ENCODE results near the gene NFIX.

The NFIX gene

DNA sequence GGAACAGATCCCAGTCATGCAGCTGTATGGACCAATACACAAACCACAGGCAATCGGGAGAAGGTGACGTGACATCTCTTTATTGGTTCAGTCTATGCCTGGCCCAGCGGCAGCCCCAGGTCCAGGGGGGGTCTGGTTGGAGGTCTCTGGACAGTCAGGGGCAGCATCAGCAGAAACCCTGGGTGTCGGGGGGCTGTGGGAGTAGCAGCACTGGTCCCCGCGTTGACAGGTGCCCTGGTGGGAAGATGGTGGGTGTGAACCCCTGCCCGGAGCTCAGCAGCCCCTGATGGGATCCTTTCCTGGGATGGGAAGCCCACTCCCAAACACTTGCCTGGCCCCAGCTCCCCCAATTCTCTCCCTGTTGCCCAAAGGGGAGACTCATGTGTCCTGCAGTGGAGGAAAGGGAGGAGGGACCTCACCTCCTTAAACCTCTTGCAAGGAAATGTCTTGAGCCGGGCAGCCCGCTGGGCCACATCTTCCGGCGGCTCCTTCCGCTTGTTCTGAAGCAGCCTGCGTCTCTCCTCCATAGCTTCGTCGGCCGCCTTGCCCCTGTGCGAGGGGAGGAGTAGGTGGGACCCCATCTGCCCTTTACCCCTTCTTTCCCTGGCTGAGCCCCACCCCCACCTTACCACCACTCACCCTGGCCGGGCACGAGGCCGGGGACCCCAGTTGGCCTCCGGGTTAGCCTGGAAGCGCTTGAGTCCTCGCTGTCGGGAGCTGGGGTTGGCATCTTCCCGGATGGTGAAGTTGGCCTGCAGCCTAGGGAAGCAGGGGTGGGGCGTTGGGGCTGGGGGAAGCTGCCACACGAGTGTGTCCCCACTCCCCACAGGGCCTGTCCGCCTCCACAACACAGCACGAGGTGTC is 109.8 kb downstream of the NFIX start:
- no peak for DNase-seq

DNA sequence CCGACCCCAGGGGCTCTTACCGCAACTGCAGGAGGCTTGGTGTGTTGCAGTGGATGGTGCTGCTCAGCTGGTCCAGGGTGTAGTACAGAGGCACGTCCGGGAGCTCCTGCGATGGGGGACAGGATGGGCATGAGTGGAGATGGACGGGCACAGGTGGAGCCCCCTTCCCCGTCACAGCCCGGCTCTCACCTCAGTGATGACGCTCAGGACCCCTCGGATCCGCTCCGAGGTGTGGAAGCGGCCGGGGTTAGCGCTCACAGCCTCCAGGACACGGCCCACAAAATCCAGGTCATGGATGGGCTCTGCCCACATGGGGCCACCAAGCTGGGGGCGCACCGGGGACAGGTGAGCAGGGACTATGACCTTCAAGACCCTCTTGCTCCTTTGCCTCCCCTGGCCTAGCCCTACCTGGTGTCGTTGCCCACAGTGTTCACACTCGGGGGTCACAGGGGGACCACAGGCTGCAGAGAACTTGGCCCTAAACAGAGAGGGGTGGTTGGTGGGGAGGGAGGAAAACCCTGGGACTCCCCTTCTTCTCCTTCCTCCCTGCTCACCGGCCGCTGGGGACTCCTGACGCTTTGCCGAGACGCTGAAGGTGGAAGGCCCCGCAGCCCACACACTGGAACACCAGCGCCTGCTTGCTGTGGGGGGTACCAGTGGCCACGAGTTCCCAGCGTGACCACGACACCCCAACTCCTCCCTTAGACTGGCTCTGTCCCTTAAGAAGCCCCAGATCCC is 114.3 kb downstream of the NFIX start:
- no peak for DNase-seq

DNA sequence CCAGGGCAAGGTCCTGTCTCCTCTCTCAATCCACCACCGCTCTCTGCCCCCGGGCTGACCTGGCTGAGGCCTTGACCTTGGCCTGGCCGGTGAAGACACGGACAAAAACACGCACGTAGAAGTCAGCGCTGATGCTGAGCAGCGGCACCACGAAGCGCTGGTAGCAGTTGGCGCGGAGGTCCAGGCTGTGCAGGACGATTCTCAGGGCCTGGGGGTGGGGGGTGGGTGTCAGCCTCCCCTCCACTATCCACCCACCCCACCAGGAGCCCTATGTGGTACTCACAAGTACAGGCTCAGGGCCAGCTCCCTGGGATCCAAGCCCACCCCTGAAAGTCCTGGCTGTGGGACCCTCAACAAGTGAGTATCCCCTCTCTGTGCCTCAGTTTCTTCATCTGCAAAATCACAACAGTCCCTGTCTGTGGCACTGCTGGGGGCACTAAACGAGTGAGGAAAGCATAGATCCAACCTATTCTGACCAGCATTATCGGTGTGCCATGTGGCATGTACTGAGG is 114.9 kb downstream of the NFIX start:
- DNase-seq = no peak

DNA sequence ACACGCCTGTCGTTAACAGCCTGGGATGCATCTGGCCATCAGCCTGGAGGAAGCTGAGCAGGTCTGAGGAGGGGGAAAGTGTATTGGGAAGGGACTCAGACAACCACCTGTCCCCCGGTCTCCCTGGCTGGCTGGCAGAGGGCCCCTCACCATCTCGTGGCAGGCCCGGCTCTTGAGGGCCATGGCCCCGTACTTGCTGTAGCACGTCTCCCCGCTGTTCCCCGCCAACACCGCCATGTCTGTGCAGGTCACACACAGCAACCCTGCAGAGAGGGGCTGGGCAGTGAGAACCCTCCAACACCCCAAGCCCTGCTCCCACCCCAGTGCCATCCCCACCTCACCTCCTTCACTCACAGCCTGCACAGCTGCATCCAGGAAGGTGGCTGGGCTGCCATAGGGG is 117.3 kb downstream of the NFIX start:
- DNase-seq = no peak

DNA sequence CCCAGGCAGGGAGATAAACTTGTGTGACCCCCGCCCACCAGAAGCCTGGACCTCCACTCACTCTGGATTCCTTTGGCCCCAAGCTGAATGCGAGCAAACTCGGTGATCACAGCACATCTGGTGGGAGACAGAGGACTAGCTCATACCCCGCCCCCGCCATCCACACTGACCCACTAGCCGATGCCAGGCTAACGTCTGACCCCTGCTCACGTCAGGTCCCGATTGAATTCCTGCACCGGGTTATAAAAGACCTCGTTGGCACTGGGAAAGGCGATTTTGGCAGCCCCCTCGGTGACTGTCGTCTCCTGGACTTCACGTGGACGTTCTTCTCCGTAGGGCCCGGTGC is 120.6 kb downstream of the NFIX start:
- no peak for DNase-seq

DNA sequence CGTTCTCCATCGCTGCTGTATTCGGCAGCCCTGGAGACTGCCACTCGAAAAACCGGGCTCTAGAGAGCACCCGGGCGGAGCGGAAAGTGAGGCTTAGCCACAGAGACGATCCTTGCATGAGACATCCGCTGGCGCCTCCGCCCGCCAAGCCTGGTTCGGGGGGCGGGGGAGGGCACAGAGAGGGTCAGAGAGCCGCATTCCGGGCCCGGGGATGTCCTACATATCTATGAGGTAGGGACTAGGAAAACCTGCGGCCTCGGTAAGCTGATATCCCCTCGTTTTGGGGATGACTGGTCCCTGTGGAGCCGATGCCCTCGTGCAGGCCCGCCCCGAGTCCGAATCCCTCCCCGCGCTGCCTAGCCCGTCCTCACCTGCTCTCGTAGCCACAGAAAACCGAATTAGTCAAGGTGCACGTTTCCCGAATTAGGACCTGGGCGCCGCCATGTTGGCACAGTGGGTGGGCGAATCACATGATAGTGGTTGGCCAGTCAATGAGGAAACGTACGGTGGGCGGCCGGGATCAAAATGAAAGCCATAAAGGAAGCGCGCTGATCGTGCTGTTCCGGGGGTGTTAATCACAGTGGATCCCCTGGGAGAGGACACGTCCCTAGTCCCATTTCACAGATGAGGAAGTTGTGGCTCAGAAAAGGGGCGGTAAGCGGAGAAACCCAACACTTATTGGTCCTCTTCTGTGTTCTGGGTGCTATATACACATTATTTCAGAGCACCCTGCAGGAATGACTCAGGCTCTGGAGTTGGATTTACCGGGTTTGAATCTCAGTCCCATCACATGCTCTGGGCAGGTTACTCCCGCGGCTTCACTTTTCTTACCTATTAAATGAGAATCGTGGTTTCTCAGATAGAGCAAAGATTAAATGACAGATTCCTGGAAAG is 121.3 kb downstream of the NFIX start, which contains the start of gene TRMT1:
TSS of gene TRMT1 (minus strand) at position 459 of the 894 bp plus-strand sequence. CDS start at position 118, 341 bp downstream.
- DNase-seq = peak; percentile 81

DNA sequence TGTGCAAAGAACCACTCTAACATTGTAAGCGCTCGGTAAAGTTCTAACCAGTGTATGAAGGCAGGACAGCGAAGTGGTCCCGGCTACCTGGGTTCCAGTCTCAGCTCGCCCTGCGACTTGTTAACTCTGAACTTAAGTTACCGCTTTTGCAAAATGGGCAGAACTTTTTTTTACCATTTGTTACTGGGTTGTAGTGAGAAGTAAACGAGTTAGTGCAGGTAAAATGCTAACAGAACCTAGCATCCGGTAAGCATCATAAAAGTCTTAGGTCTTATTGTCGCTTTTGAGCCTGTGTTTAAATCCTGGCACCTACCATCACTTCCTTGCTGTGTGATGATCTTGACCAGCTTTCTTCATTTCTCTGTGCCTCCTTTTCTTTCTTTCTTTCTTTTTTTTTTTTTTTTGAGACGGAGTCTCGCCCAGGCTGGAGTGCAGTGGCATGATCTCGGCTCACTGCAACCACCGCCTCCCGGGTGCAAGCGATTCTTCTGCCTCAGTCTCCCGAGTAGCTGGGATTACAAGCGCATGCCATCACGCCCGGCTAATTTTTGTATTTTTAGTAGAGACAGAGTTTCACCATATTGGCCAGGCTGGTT is 122.0 kb downstream of the NFIX start:
- no peak for DNase-seq

DNA sequence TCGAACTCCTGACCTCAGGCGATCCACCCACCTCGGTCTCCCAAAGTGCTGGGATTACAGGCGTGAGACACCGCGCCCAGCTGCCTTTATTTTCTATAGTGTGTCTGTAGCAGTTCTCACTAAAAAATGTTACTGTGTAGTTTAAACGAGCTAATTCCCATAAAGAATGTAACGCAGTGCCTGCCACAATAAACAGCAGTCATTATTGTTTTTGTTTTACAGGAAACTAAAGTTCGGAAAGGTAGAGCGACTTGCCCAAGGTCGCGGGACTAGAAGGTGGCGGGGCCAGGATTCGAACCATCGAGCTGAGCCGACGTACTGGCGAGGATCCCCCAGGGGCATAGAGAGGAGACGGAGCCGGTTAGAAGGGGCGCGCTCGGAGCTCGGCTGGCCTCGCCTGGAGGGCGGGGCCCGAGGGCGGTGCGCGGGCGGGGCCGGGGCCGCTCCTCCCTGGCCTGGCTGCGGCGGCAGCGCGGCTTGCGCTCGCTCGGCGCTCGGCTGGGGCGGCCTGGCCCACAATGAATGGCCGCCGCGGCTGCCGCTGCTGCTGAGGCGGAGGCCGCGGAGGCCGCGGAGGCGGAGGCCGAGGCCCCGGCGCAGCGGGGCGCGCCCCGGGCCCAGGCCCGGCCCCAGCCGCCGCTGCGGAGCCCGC is 122.6 kb downstream of the NFIX start, which contains the start of gene NACC1:
TSS of gene NACC1 (plus strand) at position 493 of the 652 bp plus-strand sequence. CDS start 16,944 bp downstream, outside the sequence.
- peak; percentile 70 for DNase-seq

DNA sequence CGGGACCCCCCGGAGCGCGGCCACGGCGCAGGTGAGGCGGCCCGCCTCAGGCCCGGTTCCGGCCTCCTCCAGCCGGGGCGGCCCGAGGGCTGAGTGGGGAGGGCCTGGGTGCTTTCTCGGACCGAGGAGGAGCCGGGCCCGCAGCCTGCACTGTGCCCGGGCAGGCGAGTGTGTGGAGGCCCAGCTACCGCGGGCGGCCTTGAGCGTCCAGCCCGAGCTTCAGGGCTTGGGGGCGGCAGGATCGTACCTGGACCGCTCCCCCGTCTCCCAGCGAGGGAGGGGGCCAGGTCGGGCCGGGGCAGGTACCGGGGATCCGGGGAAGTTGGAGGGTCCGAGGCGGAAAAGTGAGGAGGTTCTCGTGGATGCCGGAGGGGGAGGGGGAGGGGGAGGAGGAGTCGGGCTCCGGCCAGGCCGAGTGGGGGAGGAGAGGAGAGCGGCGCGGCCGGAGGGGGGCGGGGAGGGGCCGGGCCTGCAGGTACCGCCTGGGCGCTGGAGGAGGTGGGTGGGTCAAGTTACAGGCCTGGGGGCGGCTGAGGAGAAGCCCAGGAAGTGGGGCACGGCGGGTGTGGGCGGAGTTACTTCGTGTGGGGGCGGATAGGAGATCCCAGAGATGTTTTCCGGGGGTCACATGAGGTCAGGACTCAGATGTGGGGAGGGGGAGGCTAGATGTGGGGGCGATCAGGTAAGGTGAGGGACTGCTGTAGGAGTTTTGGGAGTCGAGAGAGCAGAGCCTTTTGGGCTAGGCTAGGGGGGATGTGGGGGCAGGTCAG is 123.3 kb downstream of the NFIX start:
- peak; percentile 51 for DNase-seq

DNA sequence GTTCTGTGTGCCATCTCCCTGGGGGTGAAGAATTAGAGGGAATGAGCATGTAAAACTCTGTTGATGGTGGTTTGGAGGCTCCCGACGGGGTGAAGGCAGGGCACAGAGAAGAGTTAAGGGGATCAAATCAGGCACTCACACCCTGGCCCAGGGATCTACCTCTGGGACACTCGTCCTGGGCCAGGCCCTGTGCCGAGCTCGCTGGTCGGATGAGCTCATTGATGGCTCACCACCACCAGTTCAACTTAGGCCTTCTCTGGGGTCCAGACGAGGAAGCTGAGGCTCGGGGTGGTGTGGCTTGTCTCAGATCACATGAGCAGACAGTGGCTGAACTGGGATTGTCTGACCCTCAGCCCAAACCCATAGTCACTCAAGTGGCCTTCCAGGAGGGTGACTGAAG is 124.4 kb downstream of the NFIX start:
- DNase-seq = no peak

DNA sequence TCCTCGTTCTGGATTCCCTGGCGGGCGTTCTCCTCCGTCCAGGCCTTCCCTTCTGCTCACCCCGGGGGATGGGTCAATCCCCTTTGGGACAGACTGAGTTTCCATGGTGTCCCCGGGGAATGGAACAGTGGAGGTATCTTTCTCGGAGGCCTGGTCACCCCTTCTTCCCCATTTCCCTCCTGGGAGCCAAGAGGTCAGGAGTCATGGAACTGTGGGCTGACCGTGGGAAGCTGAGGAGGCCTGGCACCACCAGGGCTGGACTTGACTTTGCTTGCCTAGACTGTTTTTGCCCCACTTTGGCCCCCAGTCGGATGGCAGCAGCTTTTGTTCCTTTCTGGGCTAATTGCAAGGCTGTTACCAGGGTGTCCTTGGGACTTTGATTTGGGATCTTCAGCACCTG is 124.8 kb downstream of the NFIX start:
- DNase-seq = no peak

DNA sequence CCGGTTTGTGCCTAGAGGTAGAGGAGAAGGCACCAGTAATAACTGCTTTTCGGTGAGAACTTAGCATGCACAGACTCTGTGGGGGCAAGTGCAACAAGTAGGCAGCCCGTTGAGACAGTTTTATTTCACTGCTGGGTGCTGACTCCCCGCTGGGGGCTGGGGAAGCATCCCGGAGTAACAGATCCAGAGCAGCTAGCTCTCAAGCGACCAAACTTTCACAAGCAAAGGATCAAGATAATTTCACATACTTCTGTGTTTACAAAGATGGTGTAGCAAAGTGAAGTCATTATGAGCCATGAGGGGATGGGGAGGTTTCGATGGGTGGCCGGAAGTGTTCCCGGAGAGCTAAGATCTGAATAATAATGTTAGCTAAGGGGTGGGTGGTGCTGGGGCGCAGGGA is 125.5 kb downstream of the NFIX start:
- no peak for DNase-seq

DNA sequence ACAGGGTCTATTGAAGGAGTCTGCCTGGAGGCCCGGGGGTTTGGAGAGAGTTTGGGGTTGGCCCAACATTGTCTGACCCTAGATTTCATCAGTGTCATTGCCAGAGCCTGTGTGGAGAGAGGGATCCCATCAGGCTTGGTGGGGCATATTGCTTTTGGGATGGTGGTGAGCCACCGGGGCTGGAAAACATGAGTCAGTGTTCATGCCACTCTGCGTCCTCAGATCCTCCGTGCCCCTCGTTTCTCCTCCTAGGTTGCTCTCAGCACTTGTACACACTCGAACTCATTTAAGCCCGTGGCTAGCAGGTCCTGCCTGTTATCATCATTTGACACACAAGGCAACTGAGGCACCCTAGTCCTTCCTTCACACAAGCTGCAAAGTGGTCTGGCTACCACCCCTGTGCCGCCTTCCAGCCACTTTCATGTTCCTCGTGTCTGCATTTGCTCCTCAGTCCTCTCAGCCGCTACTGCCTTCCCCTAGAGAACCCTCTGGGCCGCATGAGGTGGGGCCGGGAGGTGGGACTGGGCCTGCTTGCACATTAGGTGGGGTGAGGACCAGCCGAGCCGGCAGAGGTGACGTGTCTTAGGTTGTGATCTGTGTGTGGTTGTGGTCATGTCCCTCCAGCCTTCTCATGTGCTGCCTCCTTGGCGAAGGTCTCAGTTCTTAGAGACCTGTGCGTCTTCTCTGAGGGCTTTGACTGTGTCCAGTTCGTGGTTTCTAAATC is 126.4 kb downstream of the NFIX start:
- DNase-seq = no peak

DNA sequence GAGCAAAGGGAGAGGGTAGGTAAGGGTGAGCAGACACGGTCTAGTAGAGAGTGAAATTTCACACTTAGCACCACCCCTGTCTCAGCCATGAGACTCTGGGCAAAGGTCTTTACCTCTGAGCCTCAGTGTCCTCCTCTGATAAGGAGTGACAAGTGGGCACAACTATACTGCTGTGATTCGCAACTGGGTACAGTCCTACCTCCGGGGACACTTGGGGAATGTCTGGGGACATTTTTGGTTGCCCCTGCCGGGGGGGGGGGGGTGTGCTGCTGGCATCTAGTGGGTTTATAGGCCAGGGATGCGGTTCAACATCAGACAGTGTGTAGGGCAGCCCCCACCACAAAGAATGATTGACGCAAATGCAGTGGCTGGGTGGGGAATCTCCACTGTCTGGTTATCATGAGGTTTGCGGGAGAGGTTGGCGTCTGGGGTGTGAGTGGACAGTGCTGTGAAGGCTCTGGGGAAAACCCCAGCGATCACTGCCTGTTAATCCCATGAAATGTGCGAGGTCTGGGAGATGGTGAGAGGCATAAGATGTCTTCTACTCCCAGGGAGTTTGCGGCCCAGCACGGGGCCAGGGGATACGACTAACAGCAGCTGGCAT is 127.1 kb downstream of the NFIX start:
- DNase-seq = no peak

DNA sequence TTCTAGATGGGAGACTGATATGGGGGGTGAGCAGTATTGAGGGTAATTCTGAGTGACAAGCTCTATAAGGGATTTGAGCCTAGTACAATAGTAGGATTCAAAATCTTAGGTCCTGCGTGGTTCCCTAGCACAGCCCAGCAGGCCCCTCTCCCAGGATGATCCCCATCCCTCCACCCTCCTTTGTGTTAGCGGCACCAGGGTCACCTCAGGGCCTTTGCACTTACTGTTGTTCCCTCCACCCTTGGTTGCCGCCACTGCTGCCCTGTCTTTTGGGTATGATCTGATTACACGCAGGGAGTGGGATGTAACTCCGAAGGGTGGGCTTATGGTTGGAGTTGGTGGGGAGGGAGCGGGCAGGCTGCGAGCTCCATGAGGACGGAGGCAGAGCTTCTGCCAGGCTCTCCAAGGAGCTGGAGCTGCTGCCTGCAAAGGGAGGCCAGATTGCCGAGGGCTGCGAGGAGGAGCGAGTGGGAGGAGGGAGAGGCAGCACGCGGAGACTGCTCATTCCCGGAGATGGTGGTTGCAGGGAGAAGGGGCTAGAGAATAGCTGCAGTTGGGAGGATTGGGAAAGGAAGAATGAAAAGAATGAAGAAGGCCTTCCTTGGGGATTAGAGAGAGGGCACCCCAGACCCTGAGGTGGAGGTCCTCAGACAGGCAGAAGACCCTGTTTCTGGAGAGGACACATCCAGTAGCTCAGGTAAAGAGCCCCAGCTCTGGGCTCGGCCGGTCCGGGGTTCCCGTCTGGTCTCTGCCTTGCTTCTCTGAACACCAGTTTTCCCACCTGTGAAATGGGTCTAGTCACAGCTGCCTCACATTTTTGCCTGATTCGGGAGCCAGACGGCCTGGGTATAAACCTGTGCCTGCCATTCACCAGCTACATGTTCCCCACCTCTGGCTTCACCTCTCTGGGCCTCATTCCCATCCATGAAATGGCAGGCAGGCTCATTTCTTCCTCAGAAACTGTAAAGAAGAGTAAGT is 128.0 kb downstream of the NFIX start:
- DNase-seq = no peak

DNA sequence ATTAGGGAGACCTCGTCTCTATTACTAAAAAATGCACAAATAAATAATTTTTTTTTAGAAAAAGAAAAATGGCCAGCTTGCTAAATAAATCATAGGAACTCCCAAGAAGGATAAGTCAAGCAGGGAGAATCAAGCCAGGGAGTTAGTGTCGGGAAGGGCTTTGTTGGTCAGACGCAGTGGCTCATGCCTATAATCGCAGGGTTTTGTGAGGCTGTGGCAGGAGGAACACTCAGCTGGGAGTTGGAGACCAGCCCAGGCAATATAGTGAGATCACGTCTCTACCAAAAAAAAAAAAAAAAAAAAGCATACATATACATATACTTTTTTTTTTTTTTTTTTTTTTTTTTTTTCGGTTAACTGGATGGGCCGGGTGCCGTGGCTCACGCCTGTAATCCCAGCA is 131.8 kb downstream of the NFIX start:
- DNase-seq = no peak

DNA sequence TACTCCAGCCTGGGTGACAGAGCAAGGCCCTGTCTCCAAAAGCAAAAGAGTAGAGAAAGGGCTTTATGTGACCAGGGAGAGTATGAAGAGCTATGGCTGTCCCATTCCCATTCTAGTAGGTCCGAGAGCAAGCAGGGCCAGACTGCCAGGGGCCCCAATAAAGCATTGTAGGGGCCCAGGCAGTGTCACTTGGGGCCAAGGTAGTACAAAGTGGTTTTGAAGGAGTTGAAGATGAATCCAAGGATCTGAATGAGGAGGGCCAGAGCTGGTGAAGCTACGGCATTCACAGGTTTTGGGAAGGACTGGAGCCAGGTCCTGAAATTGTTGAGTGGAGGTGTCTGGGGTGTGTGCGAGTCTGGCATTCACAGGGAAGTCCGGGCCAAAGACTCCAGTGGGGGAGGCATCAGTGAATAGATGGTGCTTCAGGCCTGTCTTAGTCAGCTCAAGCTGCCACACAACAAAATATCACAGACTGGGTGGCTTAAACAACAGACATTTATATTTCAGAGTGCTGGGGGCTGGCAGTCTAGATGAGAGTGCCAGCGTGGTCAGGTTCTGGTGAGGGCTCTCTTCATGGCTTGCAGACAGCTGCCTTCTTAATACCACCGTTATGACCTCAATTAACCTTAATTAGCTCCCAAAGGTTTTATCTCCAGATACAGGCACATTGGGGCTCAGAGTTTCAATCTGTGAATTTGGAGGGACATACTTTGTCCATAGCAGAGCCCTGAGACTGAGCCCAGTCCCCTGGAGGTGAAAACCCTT is 132.7 kb downstream of the NFIX start:
- DNase-seq = no peak
